ENCODE results near the gene ARL14EPL. TPM values are rescaled to one million over a fixed set of nuclear protein-coding genes. Genes with fewer than 3 reads are reported as not detected.

ARL14EPL gene
- total and polyA plus RNA-seq, 7 donors: 0.04 TPM; not detected in 6

DNA sequence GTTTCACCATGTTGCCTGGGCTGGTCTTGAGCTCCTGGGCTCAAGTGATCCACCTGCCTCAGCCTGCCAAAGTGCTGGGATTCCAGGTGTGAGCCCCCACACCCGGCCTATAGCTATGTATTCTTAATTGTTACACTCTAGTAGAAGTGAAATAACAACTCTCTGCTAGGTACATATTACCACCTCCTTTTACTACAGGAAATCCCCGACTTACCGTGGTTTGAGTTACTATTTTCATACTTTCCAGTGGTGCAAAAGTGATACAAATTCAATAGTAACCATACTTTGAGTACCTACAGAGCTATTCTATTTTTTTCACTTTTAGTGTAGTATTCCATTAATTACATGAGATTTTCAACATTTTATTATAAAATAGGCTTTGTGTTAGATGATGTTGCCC lies 719 bp downstream of the ARL14EPL start:
- 63 to 64% methylated on average over 3 of the region's 3 CpGs for WGBS, 2 donors
- Histone ChIP-seq H3K4me1 (no peaks in the 10 kb centered on the region), H3K4me3 (no peak overlapping the region), H3K27me3 (no peaks in the 10 kb centered on the region), H3K9me3 (no peaks in the 10 kb centered on the region), H3K27ac (no peak overlapping the region), H3K36me3 (no peaks in the 10 kb centered on the region)
- intact Hi-C loops (cut with DNase I): no loop called here
- DNase-seq: no peak
- TF ChIP-seq EP300 (IDR thresholded peaks at IDR 0.05): no peak
- TF ChIP-seq POLR2AphosphoS5 (IDR thresholded peaks at IDR 0.05): no peak
- TF ChIP-seq POLR2A (IDR thresholded peaks at IDR 0.05): no peak
- TF ChIP-seq, protein P1, sequence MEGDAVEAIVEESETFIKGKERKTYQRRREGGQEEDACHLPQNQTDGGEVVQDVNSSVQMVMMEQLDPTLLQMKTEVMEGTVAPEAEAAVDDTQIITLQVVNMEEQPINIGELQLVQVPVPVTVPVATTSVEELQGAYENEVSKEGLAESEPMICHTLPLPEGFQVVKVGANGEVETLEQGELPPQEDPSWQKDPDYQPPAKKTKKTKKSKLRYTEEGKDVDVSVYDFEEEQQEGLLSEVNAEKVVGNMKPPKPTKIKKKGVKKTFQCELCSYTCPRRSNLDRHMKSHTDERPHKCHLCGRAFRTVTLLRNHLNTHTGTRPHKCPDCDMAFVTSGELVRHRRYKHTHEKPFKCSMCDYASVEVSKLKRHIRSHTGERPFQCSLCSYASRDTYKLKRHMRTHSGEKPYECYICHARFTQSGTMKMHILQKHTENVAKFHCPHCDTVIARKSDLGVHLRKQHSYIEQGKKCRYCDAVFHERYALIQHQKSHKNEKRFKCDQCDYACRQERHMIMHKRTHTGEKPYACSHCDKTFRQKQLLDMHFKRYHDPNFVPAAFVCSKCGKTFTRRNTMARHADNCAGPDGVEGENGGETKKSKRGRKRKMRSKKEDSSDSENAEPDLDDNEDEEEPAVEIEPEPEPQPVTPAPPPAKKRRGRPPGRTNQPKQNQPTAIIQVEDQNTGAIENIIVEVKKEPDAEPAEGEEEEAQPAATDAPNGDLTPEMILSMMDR (IDR thresholded peaks at IDR 0.05): no peak

DNA sequence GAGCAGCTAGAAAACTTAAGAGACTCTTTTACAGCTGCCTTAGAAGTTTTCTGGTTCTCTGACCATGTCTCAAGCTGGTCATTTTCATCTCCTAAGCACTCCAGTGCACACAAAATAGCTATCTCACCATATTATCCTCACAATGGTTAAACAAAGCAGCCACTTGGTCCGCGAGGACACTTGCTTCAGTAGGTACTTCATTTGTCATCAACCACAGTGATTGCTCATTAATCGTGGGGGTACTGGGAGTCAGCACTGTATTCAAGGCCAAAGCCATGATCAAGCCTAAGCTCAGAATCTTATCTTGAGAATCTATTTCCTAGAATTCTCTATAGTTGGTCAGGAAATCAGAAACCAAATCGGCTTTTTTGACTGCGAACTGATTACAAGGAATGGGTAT lies 2.9 kb downstream of the ARL14EPL start:
- H3K4me3 ChIP-seq: no peak overlapping the region
- no peaks in the 10 kb centered on the region for H3K4me1 ChIP-seq
- intact Hi-C loops (cut with DNase I): no loop called here
- no peaks in the 10 kb centered on the region for H3K9me3 ChIP-seq
- H3K27ac ChIP-seq: no peak overlapping the region
- no peaks in the 10 kb centered on the region for H3K27me3 ChIP-seq
- no peak for TF ChIP-seq POLR2AphosphoS5 (IDR thresholded peaks at IDR 0.05)
- no peak for TF ChIP-seq EP300 (IDR thresholded peaks at IDR 0.05)
- TF ChIP-seq POLR2A (IDR thresholded peaks at IDR 0.05): no peak
- TF ChIP-seq, protein P1 (IDR thresholded peaks at IDR 0.05): no peak
- DNase-seq: no peak
- 90 to 92% methylated on average over 5 of the region's 5 CpGs for WGBS, 2 donors
- no peaks in the 10 kb centered on the region for H3K36me3 ChIP-seq

DNA sequence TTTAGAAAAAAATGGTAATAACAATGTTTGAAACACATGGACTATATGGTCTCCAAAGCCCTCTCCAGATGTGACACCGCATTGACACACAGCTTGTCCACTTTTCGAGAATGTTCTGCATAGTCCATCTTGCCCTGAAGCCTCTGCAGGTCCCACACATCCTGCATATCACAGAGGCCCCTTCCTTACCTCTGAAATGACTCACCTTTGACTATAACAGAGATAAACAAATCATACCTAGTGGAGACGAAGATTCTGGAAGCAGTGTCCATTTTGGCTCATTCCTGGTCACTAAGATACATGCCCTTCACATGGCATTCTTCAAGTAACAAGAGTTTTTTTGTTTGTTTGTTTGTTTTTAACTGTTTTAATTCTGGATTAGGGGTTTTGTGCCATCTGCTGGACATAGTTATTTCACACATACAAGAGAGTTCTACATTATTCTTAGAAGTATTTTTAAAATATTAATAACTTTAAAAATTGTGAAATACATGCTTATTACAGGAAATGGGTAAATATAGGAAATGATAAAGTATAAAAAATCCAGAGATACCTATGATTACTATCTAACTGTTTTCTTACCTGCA lies 5.1 kb downstream of the ARL14EPL start:
- H3K4me3 ChIP-seq: no peak overlapping the region
- H3K27me3 ChIP-seq: no peaks in the 10 kb centered on the region
- H3K4me1 ChIP-seq: no peaks in the 10 kb centered on the region
- 66 to 68% methylated on average over 3 of the region's 3 CpGs for WGBS, 2 donors
- no peak for DNase-seq
- H3K36me3 ChIP-seq: no peaks in the 10 kb centered on the region
- intact Hi-C loops (cut with DNase I): no loop called here
- no peak overlapping the region for H3K27ac ChIP-seq
- TF ChIP-seq POLR2AphosphoS5 (IDR thresholded peaks at IDR 0.05) (no peak), EP300 (IDR thresholded peaks at IDR 0.05) (no peak), POLR2A (IDR thresholded peaks at IDR 0.05) (no peak)
- TF ChIP-seq, protein P1 (IDR thresholded peaks at IDR 0.05): no peak
- no peaks in the 10 kb centered on the region for H3K9me3 ChIP-seq

DNA sequence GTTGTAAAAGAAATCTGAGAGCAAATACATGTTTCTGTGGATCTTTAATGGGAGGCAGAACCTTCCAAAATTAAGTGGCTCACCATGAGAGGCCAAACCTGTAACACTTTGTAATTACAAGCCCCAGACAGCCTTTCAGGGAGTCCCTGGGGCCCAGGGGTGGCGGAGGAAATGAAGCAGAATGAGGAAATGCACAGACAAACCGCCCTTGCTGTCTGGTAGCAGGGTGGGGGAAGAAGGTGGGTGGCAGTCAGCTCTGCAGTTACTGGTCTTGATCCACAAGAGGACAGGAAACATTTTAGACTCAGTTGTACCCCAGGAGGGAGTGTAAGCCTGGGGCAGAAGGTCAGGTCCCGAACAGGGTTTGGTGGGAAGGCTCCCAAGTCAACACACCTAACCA lies 6.5 kb downstream of the ARL14EPL start:
- no peaks in the 10 kb centered on the region for H3K4me1 ChIP-seq
- intact Hi-C loops (cut with DNase I): no loop called here
- no peaks in the 10 kb centered on the region for H3K36me3 ChIP-seq
- no peaks in the 10 kb centered on the region for H3K27me3 ChIP-seq
- WGBS, 2 donors: 36 to 57% methylated on average over 3 of the region's 3 CpGs
- no peaks in the 10 kb centered on the region for H3K9me3 ChIP-seq
- TF ChIP-seq POLR2A (IDR thresholded peaks at IDR 0.05) (no peak), POLR2AphosphoS5 (IDR thresholded peaks at IDR 0.05) (no peak), EP300 (IDR thresholded peaks at IDR 0.05) (no peak)
- TF ChIP-seq, protein P1 (IDR thresholded peaks at IDR 0.05): no peak
- no peak overlapping the region for H3K4me3 ChIP-seq
- H3K27ac ChIP-seq: no peak overlapping the region
- no peak for DNase-seq

DNA sequence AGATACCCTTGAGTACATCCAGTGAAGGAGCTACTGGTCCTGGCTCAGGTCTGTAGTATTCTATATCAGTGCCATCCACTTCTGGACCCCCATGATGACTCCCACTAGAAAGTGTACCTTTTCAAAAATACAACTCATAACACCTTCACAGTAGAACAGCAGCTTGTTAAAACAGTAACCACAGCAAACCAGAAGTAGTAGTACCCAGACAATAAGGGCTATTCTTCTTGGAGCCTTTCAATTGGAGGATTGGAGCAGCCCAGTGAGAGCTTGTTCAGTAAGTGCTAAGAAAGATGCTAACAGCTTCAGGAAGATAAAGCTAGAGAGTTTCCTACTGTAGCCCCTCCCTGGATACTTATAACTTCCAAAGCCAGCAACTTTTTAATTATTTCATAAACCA lies 10.1 kb downstream of the ARL14EPL start:
- no peak overlapping the region for H3K27ac ChIP-seq
- TF ChIP-seq, protein P1 (IDR thresholded peaks at IDR 0.05): no peak
- TF ChIP-seq POLR2AphosphoS5 (IDR thresholded peaks at IDR 0.05) (no peak), EP300 (IDR thresholded peaks at IDR 0.05) (no peak), POLR2A (IDR thresholded peaks at IDR 0.05) (no peak)
- intact Hi-C loops (cut with DNase I): no loop called here

More for the DNA sequence above, 10.1 kb downstream of the ARL14EPL start:
- no peak for DNase-seq
- Histone ChIP-seq H3K27me3 (no peaks in the 10 kb centered on the region), H3K4me3 (no peak overlapping the region), H3K9me3 (no peaks in the 10 kb centered on the region), H3K36me3 (no peaks in the 10 kb centered on the region), H3K4me1 (no peaks in the 10 kb centered on the region)

Data from sigmoid colon (tissue), 7 donors.